ENCODE measurements around the gene RBBP4.
"Not testable (repeated sequence)": the region's sequence is repeated elsewhere in the genome, so short reads cannot be mapped to it uniquely, and the experiment has no call there.

Gene RBBP4

DNA sequence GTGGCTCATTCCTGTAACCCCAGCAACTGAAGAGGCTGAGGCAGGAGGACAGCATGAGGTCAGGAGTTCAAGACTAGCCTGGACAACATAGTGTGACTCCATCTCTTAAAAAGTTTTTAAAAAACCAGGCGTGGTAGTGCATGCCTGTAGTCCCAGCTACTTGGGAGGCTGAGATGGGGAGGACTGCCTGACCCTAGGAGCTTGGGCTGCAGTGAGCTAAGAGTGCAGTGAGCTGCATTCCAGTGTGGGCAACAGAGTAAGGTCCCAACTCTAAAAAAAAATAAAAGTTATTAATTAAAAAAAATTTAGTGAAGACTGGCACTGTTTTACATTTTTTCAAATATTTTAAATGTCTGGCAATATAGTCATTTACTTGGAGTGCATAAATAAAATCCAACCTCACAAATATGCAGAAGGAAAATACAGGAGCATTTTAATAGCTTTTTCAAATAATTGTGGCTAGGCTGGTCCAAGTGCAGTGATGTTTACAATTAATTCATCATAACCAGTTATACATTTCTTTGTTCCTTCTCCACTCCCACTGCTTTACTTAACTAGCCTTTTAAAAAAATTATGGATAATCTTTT, 11.4 kb upstream of the RBBP4 start:
- no peak for DNase-seq

DNA sequence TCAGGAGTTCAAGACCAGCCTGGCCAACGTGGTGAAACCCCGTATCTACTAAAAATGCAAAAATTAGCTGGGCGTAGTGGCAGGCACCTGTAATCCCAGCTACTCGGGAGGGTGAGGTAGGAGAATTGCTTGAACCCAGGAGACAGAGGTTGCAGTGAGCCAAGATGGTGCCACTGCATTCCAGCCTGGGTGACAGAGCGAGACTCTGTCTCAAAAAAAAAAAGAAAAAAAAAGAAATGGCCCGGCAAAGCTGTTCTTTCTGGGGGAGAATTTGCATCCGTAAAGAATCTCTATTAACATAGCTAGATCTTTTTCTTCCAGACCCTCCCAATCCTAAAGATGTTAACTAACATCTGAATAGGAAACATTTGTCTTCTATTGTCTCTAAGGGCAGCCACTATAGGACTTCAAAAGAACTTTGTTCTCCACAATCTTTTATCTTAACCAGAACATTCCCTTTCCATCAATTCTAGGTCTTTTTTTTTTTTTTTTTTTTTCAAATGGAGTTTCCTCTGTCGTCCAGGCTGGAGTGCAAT, 8.6 kb upstream of the RBBP4 start:
- DNase-seq: not testable (repeated sequence)

DNA sequence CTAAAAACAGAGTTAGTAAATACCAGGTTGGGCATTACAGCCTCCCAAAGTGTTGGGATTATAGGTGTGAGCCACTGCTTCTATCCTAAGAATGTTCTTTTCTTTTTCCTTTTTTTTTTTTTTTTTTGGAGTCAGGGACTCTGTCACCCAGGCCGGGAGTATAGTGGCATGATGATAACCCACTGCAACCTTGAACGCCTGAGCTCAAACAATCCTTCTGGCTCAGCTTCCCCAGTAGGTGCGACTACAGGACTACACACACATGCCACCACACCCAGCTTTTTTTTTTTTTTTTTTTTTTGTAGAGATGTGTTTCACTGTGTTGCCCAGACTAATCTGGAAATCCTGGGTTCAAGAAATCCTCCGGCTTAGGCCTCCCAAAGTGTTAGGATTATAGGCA, 6.6 kb upstream of the RBBP4 start:
- no peak for DNase-seq

DNA sequence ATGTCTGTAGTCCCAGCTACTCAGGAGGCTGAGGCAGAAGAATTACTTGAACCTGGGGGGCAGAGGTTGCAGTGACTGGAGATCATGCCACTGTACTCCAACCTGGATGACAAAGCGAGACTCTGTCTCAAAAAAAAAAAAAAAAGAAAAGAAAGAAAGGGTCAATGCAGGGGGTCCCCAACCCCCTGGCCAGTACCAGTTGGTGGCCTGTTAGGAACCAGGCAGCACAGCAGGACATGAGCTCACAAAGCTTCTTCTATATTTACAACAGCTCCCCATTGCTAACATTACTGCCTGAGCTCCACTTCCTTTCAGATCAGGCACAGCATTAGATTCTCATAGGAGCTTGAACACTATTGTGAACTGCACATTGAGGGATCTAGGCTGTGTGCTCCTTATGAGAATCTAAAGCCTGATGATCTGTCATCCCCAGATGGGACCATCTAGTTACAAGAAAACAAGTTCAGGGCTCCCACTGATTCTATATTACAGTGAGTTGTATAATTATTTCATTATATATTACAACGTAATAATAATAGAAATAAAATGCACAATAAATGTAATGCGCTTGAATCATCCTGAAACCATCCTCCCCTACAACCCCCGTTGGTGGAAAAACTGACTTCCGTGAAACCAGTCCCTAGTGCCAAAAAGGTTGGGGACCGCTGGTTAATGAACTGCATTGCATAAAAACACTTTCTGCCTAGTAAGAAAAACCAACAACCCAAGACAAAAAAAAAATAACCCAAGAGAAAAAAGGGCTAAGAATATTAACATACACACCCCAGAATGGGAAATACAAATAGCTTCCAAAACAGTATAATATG, 3.5 kb upstream of the RBBP4 start:
- no peak for DNase-seq

DNA sequence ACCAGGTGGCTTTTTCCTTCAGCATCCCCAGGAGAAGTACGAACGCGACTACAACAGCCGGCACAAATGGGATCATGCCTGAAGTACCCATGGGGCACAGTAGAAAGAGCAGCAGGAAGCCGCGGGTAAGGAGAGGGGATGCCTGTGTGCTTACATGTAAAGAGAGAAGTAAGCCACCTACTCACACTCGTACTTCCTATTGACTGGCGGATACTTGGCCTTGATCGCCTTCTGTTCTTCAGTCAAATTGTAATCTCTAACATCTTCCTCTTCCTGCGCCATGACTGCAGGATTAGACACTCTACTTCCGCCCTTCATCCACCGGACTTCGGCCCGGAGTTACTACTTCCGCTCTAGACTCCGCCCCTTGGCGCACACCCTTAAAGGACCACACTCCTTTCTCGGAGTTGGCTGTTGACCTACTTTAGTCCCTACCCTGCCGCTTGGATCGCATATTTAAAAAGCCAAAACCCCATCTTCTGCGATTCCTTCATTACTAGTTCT, 708 bp upstream of the RBBP4 start, which contains the start of gene ZBTB8OS:
Gene ZBTB8OS (minus strand): TSS at position 303 of the 504 bp plus-strand sequence. CDS start 21 bp downstream, at position 282.
- peak; percentile 21 to 91 (median 82) for DNase-seq

DNA sequence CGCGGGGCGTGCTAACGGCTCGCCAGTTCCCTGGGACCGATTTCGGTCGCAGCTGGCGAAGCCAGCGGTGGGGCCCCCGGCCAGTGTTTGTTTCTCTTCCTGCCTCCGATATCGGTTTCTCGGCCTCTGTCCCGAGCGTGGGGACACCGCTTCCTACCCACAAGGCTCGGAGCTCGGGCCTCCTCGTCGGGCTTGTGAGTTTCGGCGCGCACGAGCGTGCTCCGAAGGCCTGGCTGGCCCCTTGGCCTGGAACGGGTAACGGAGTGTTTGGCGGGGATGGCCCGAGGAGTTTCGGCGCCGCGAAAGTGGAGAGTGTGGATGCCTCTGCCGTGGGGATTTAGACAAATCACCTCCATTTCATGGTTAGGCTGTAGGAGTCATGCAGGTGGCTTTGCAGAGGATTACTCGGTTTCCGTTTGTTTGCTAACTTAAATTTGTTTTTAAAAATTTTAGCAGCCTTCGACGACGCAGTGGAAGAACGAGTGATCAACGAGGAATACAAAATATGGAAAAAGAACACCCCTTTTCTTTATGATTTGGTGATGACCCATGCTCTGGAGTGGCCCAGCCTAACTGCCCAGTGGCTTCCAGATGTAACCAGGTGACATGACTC, 559 bp downstream of the RBBP4 start:
- DNase-seq: peak in 1 of 14 donors; percentile 45

DNA sequence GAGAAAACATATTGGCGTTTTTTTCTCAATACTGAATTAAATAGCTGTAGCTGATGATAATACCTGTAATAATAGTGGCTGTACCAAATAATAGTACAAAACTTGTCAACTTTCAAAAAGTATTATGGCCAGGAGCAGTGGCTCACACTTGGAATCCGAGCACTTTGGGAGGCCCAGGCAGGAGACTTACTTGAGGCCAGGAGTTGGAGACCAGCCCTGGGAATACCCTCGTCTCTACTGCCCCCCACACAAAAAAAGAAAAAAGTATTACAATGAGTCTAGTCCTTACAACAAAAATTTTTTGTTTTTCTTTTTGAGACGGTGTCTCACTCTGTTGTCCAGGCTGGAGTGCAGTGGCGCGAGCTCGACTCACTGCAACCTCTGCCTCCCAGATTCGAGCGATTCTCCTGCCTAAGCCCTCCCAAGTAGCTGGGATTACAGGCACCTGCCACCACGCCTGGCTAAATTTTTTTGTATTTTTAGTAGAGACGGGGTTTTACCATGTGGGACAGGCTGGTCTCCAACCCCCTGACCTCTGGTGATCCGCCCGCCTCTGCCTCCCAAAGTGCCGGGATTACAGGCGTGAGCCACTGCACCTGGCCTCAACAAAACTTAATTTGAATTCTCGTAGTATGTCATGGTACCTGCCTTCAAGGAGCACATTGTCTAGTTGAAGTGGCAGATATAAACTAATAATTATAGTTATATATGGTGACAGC, 1.4 kb downstream of the RBBP4 start:
- no peak for DNase-seq

DNA sequence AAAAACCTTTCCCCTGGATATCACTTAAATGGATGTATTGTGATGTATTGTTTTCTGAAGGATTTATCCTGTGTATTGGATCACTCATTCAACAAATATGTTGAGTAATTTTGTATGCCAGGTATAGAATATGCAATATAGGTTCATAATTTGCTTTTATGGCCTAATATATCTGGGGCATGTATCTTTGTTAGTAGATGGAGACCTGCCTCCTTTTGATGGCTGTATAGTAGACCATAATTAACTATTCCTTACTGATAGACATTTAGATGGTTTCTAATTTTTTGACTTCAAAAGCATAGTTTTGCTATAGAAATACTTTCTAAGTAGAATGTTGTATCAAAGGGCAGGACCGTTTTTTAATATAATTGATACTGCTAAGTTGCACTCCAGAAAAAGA, 8.6 kb downstream of the RBBP4 start:
- DNase-seq: no peak

DNA sequence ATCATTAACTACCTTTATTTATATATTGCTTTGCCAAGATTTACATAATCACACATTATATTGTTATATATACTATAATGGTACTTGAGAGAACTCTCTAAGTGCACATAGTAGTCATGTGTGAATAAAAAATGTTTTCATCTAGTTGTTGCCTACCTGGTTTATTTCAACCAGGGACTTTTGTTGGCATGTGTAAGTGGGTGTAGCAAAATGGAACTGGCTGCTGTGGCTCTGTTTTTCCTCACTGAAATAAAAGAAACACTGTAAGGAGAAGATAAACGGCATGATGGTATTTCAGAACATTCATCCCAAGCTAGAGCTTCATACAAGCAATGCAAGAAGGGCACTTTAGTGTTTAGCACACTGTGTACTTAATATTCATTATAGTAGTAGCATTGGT, 14.9 kb downstream of the RBBP4 start:
- DNase-seq: no peak

DNA sequence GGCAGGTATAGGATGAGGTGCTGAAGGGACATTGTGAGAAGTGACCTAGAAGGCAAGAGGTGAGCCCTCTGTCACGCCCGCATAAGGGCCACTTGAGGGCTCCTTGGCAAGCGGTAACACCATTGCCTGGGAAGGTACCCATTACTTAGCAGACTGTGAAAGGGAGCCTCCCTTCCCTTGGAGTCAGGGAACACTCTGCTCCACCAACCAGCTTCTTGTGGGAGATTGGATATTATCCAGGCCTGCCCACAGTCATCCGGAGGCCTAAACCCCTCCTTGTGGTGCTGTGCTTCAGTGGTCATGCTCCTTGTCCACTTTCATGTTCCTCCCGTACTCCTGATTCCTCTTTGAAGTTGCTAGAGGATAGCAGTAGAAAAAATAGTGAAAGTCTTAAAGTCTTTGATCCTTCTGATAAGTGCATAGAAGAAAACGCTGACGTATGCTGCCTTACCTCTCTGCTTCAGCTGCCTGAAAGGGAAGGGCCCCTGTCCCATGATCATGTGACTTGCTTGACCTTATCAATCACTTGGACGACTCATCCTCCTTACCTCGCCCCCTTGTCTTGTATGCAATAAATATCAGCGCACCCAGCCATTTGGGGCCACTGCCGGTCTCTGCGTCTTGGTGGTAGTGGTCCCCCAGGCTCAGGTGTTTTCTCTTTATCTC, 16.0 kb downstream of the RBBP4 start:
- no peak for DNase-seq

DNA sequence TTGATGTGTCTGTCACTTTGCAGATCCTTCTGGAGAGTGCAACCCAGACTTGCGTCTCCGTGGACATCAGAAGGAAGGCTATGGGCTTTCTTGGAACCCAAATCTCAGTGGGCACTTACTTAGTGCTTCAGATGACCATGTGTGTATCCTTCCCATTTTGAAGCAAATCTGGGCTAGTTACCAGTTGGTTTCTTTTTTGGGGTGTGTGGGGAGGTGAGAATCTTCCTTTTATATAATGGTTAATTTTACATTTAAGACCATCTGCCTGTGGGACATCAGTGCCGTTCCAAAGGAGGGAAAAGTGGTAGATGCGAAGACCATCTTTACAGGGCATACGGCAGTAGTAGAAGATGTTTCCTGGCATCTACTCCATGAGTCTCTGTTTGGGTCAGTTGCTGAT, 17.7 kb downstream of the RBBP4 start:
- DNase-seq: not testable (repeated sequence)

DNA sequence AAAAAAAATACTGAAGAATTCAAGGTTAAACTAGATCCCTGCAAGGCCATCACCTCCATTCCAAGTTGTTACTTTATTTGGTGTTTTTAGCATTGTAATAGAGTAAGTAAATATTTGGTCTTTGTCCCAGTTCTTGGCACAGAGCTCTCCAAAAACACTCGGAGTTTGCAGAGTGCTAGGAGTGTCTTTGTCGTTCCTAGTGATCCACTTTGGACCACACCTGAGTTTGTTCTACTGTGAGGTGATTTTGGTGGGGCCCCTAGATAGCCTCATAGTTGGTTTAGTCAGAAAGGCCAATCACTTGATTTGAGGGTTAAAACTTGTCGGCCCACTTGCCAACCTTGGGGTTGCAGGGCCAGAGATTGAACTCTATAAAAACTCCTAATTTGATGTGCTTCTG, 25.9 kb downstream of the RBBP4 start:
- no peak for DNase-seq

DNA sequence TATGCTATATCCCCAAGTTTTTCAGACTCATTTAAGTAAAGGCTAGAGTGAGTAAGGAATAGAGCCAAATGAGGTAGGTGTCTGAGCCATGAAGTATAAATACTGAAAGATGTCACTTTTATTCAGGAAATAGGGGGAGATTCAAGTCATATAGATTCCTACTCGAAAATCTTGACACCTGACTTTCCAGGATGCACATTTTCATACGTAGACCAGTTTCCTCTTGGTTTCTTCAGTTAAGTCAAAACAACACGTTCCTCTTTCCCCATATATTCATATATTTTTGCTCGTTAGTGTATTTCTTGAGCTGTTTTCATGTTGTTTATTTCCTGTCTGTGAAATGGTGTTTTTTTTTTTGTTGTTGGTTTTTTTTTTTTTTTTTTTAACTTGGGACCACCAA, 29.0 kb downstream of the RBBP4 start:
- DNase-seq: not testable (repeated sequence)

DNA sequence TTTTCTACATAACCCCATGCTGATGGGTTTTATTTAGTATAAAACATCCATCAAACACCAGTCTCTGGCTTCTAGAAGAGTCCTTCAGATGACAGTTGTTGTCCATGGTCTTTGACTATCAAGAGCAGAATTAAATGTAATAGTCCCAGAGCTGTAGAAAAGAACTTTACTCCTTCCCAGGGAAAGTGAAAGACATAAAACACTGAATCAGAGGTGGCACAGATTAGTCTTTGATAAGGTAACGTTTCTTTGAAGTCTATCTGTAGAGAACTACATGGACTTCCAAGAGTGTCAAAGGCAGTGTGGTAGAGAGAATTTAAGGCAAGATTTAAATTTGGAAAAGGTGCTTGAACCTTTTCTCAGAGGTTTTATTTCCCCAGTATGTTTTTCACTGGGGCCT, 29.6 kb downstream of the RBBP4 start:
- DNase-seq: no peak

DNA sequence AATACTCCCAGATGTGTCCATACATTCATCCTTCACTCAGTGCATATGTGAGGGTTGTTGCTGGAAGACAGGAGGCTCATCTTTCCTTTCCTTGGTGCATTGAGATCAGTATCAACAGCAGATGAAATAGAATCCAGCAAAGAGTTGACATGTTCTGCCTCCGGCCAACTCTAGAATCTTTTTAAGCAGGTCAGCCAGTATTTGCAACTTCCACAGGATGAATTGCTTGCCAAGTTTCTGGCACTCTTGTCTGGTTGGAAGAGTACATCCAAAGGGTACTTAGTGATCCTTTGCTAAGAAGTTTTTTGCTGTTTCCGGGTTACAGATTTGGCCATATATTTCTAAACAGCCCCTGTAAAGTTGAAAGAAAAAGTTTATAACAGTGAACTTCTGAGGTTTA, 30.5 kb downstream of the RBBP4 start:
- DNase-seq: peak in 2 of 14 donors; percentile 0 to 8

DNA sequence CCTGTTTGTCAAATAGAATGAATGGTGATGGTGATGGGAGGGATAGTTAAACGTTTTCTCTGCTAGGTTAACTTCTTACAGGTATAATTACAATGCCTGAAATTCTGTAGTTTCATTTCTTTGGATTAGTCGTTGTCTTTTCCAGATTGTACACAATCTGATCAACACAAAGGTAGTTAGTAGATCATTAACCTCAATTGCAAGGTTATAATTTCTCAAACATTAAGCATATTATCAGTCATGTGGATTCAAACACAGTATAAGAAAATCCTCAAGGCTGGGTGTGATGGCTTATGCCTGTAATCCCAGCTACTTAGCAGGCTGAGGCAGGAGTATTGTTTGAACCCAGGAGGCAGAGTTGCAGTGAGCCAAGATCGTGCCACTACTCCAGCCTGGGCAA, 31.0 kb downstream of the RBBP4 start:
- no peak for DNase-seq

DNA sequence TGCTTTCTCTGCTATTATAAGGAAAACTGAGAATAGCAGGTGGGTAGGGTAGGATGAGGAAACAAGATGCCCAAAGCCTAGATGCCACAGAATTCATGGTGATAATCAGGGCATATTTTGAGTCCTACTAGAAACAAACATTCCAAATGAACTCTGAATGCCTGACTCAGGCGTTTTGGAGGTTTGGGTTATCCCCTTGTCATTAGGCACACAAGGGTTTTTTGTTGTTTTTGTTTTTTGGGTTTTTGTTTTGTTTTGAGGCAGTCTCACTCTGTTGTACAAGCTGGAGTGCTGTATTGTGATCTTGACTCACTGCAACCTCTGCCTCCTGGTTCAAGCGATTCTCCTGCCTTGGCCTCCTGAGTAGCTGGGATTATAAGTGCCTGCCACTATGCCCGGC, 32.4 kb downstream of the RBBP4 start:
- DNase-seq: no peak

DNA sequence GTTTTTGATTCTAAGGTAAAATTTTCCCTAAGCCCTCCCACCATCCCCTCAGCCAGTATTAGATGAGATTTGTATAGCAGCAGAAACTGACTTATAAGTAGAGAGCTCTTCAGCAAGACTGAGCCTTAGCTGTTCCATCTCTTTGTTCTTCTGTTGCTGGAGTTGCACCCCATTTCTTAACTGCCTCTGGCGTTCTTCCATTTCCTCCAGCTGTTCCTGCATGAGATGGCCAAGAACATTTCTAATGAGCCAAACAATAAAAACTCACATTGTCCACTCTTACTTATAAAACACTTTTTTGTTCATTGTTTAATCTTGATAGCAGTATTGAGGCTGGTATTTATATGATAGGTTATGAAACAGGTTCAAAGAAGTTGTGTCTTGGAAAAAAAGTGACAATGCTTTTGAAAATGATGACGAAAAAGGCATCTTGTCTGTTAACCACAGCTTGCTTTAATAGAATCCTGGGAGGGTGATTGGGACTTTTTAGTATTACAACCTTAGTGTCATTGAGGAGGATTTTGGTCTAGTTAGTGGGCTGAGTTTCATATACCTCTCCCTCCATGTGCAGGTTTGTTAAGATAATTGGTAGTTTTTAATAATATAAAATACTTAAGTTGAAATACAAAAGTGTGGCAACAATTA, 33.3 kb downstream of the RBBP4 start:
- DNase-seq: peak in 1 of 14 donors; percentile 4

DNA sequence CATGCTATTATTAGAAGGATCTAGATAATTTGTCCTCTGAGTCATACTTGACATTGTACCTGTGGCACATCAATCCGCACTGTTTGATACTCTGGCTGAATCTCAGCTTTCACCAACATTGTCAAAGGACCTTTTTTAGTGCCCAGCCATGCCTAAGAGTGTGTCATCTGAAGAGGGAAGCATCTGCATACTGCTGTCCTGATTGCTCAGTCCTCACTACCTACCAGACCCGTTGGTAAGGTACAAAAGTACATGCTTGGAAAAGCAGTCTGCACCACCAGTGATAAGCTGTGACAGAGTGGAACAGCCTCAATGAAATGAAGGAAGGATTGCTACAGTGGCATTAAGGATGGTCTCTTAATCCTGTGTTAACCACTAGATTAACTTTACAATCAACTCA, 34.5 kb downstream of the RBBP4 start:
- no peak for DNase-seq

DNA sequence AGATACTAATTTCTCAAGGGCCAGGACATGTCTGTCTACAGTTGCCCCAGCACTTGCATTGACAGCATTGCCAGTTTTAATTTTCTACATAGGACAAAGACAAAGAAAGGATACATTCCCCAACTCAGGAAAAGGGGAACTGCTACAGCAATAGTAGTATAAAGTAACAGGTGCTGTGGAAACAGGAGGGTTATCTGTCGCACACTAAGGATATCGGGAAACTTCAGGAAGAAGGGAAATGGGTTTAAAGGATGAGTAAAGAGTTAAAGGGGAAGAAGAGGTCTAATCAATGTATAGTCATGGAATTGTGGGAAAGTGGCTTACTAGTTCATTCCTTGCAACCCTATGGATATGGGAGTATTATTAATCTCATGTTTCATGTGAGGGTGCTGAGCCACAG, 35.4 kb downstream of the RBBP4 start:
- DNase-seq: no peak

DNA sequence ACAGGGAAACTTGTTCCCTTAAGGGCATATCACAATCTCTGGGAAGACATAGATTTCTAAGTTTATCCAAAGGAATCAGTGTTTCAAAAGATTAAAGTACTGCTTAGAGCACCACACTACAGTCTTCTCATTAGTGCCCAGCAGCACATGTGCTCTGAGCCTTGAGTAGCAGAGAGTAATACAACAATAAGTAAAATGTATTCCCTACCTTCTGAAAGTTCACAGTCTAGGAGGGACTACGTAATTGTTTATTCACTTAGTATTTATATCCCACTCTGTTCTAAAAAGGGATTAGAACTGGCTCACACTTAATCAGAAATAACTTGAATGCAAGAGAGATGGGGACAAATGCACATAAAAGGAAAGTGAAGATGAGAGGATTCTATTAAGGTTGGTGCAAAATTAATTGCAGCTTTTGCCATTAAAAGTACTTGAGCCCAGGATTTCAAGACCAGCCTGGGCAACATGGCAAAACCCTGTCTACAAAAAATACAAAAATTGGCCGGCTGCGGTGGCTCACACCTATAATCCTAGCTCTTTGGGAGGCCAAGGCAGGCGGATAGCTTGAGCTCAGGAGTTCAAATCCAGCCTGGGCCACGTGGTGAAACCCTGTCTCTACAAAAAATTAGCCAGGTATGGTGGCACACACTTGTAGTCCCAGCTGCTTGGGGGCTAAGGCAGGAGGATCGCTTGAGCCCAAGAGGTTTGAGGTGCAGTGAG, 42.6 kb downstream of the RBBP4 start:
- no peak for DNase-seq
